Hepatocyte (in vitro differentiated cells): Measurements from ENCODE around the gene TXNDC15. TPM values are rescaled to one million over a fixed set of nuclear protein-coding genes. Genes with fewer than 3 reads are reported as not detected.

Experiments used
- DNase-seq: peaks from one replicate; pipeline ENCODE4 v3.0.0-alpha.2; 2016; ENCODE audit warnings: low spot score
- H2AFZ ChIP-seq: fragments of 200-600 bp; sonication (generic); 2 replicates; pipeline ENCODE4 v1.6.0; 2016; ENCODE audit warnings: antibody characterized with exemption, mild to moderate bottlenecking
- H3K27ac ChIP-seq: fragments of 200-600 bp; sonication (generic); 2 replicates; pipeline ENCODE4 v1.5.1; 2016; ENCODE audit warnings: mild to moderate bottlenecking
- H3K27me3 ChIP-seq: fragments of 200-600 bp; sonication (generic); 2 replicates; pipeline ENCODE4 v1.6.1; 2016
- H3K36me3 ChIP-seq: fragments of 200-600 bp; sonication (generic); replicated peaks from 2 replicates; pipeline ENCODE4 v1.5.1; 2016; ENCODE audit warnings: low read depth; ENCODE audit not compliant: insufficient read depth
- H3K4me1 ChIP-seq: fragments of 200-600 bp; sonication (generic); 2 replicates; pipeline ENCODE4 v1.5.1; 2016; ENCODE audit warnings: mild to moderate bottlenecking, moderate library complexity; ENCODE audit not compliant: insufficient read depth
- H3K4me2 ChIP-seq: fragments of 200-600 bp; sonication (generic); 2 replicates; pipeline ENCODE4 v1.6.0; 2016
- H3K4me3 ChIP-seq: fragments of 200-600 bp; sonication (generic); 2 replicates; pipeline ENCODE4 v1.5.1; 2016; ENCODE audit warnings: mild to moderate bottlenecking
- H3K79me2 ChIP-seq: fragments of 200-600 bp; sonication (generic); 2 replicates; pipeline ENCODE4 v1.6.0; 2017; ENCODE audit warnings: mild to moderate bottlenecking
- H3K9me2 ChIP-seq: fragments of 200-600 bp; sonication (generic); replicated peaks from 2 replicates; pipeline ENCODE4 v1.6.0; 2017; ENCODE audit warnings: mild to moderate bottlenecking; ENCODE audit not compliant: insufficient read depth
- H3K9me3 ChIP-seq: fragments of 200-600 bp; sonication (generic); 2 replicates; pipeline ENCODE4 v1.5.1; 2016; ENCODE audit warnings: low read depth, mild to moderate bottlenecking
- H4K20me1 ChIP-seq: fragments of 200-600 bp; sonication (generic); 2 replicates; pipeline ENCODE4 v1.6.0; 2016; ENCODE audit warnings: mild to moderate bottlenecking; ENCODE audit not compliant: insufficient read depth, poor library complexity, severe bottlenecking
- EZH2 ChIP-seq: fragments of 200-600 bp; sonication (generic); IDR thresholded peaks from 2 replicates; pipeline ENCODE4 v1.6.1; 2016; ENCODE audit warnings: antibody characterized with exemption, mild to moderate bottlenecking, borderline replicate concordance
- EZH2phosphoT487 ChIP-seq: fragments of 200-600 bp; sonication (generic); IDR thresholded peaks from one replicate; pipeline ENCODE4 v1.6.1; 2018; ENCODE audit warnings: antibody characterized with exemption, mild to moderate bottlenecking, low read depth, moderate library complexity; ENCODE audit not compliant: unreplicated experiment, severe bottlenecking
- WGBS: methylation state at CpG from one replicate; pipeline ENCODE4 v1.1.6; 2016; ENCODE audit warnings: low lambda C conversion rate; ENCODE audit errors: missing lambda C conversion rate; 5-methylcytosine and 5-hydroxymethylcytosine counted together
- polyA plus RNA-seq: library from polyadenylated mRNA; unstranded; fragments of >200 nt; fragmentation: Nextera tagmentation; extraction: Ambion mirVana; gene quantifications from 2 replicates; pipeline ENCODE4 v1.2.1, GENCODE V29; 2016
- total RNA-seq: library from RNA; depleted of rRNA; stranded (reverse); fragments of >200 nt; gene quantifications from 2 replicates; pipeline ENCODE4 v1.2.3, GENCODE V29; 2014
- TF ChIP-seq, protein P1 (sequence below): fragments of 200-600 bp; sonication (generic); IDR thresholded peaks from 2 replicates; pipeline ENCODE4 v1.5.1; 2016; ENCODE audit warnings: antibody characterized with exemption, mild to moderate bottlenecking; ENCODE audit not compliant: poor library complexity

Gene TXNDC15
- total and polyA plus RNA-seq, 2 experiments from 2014 or later: 56.7 to 76.0 TPM

DNA sequence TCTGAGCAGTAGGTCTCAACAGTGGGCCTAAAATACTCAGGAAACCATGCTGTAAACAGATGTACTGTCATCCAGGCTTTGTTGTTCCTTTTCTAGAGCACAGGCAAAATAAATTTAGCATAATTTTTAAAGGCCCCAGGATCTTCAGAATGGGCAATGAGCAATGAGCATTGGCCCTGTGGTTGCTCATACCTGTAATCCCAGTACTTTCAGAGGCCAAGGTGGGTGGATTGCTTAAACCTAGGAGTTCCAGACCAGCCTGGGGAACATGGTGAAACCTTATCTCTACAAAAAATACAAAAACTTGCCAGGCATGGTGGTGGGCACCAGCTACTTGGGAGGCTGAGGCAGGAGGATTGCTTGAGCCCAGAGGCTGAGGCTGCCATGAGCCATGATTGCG, 17.3 kb downstream of the TXNDC15 start:
- DNase-seq: no peak
- Histone ChIP-seq H2AFZ (no peak overlapping the region), H3K9me2 (no peaks in the 10 kb centered on the region), H3K27ac (no peak overlapping the region), H3K9me3 (no peaks in the 10 kb centered on the region), H3K4me2 (no peak overlapping the region), H3K4me3 (no peak overlapping the region), H3K27me3 (no peaks in the 10 kb centered on the region), H3K79me2 (peaks cover 14% of the 10 kb centered on the region), H3K4me1 (no peaks in the 10 kb centered on the region), H3K36me3 (no peaks in the 10 kb centered on the region), H4K20me1 (peaks cover 3% of the 10 kb centered on the region)
- no peak for TF ChIP-seq EZH2
- TF ChIP-seq EZH2phosphoT487: no peak
- TF ChIP-seq, protein P1, sequence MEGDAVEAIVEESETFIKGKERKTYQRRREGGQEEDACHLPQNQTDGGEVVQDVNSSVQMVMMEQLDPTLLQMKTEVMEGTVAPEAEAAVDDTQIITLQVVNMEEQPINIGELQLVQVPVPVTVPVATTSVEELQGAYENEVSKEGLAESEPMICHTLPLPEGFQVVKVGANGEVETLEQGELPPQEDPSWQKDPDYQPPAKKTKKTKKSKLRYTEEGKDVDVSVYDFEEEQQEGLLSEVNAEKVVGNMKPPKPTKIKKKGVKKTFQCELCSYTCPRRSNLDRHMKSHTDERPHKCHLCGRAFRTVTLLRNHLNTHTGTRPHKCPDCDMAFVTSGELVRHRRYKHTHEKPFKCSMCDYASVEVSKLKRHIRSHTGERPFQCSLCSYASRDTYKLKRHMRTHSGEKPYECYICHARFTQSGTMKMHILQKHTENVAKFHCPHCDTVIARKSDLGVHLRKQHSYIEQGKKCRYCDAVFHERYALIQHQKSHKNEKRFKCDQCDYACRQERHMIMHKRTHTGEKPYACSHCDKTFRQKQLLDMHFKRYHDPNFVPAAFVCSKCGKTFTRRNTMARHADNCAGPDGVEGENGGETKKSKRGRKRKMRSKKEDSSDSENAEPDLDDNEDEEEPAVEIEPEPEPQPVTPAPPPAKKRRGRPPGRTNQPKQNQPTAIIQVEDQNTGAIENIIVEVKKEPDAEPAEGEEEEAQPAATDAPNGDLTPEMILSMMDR: no peak
- 95% methylated on average over 1 of the region's 1 CpG for WGBS

DNA sequence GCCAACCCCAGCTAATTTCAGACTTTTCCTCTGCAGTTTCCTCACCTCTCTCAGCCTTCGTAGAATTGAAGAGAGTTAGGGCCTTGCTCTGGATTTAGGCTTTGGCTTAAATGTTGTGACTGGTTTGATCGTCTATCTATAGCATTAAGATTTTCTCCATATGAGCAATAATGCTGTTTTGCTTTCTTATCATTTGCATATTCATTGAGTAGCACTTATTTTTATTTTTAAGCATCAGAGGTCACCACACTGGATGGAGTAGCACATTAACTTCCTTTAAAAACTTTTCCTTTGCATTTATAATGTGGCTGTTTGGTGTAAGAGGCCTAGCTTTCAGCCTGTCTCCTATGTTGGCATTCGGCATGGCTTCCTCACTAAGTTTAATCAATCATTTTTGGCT, 18.1 kb downstream of the TXNDC15 start:
- DNase-seq: no peak
- H3K79me2 ChIP-seq: peaks cover 7% of the 10 kb centered on the region
- no peak overlapping the region for H2AFZ ChIP-seq
- H3K9me2 ChIP-seq: no peaks in the 10 kb centered on the region
- 96% methylated on average over 3 of the region's 3 CpGs for WGBS
- H3K4me1 ChIP-seq: no peaks in the 10 kb centered on the region
- no peak overlapping the region for H3K4me3 ChIP-seq
- H4K20me1 ChIP-seq: peaks cover 3% of the 10 kb centered on the region
- H3K27me3 ChIP-seq: no peaks in the 10 kb centered on the region
- no peaks in the 10 kb centered on the region for H3K9me3 ChIP-seq
- no peak overlapping the region for H3K4me2 ChIP-seq
- H3K36me3 ChIP-seq: no peaks in the 10 kb centered on the region
- no peak overlapping the region for H3K27ac ChIP-seq
- TF ChIP-seq EZH2: no peak
- no peak for TF ChIP-seq EZH2phosphoT487
- TF ChIP-seq, protein P1: no peak

DNA sequence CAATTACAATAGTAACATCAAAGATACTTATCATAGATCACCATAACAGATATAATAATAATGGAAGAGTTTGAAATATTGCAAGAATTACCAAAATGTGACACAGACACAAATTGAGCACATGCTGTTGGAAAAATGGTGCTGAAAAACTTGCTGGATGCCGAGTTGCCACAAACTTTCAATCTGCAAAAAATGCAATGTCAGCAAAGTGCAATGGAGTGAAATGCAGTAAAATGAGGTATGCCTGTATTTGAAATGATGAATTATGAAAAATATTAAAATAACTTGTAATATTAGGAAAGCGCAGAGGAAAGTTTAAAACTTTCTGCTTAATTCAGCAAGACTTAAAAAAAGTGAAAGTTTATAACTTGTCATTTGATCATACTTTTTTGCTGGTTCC, 18.8 kb downstream of the TXNDC15 start:
- H3K79me2 ChIP-seq: peaks cover 5% of the 10 kb centered on the region
- no peak overlapping the region for H3K4me2 ChIP-seq
- DNase-seq: no peak
- no peaks in the 10 kb centered on the region for H3K9me2 ChIP-seq
- H3K4me1 ChIP-seq: no peaks in the 10 kb centered on the region
- 93% methylated on average over 2 of the region's 2 CpGs for WGBS
- H3K4me3 ChIP-seq: no peak overlapping the region
- no peak overlapping the region for H3K27ac ChIP-seq
- H3K36me3 ChIP-seq: no peaks in the 10 kb centered on the region
- no peaks in the 10 kb centered on the region for H3K9me3 ChIP-seq
- TF ChIP-seq, protein P1: no peak
- TF ChIP-seq EZH2 (no peak), EZH2phosphoT487 (no peak)
- peaks cover 3% of the 10 kb centered on the region for H4K20me1 ChIP-seq
- no peak overlapping the region for H2AFZ ChIP-seq
- no peaks in the 10 kb centered on the region for H3K27me3 ChIP-seq
